Body of pancreas (tissue), 4 donors: ENCODE results near the gene TPM2. TPM values are rescaled to one million over a fixed set of nuclear protein-coding genes. Genes with fewer than 3 reads are reported as not detected.

Experiments
- ATAC-seq: fragments of 150-250 bp; one replicate; pipeline ENCODE4 v1.9.1; 2016
- DNase-seq, 4 donors: peaks; one replicate each; pipeline ENCODE4 v3.0.0-alpha.2; 2019
- H3K27ac ChIP-seq, 4 donors: fragments of 200-600 bp; sonication (generic); 1 replicate in 3 of 4; 2 replicates in 1 of 4; pipeline versions ENCODE4 v1.5.1 to v1.6.1; 2016 to 2019; ENCODE audit warnings: mild to moderate bottlenecking in 1 of 4, mixed read lengths in 1 of 4, moderate library complexity in 1 of 4
- H3K27me3 ChIP-seq, 2 donors: fragments of 200-600 bp; sonication (generic); one replicate each; pipeline ENCODE4 v1.6.0; 2016; ENCODE audit warnings: mild to moderate bottlenecking in 1 of 2
- H3K36me3 ChIP-seq, 2 donors: fragments of 200-600 bp; sonication (generic); replicated peaks in 1 of 2; 2 replicates each; pipeline ENCODE4 v1.5.1; 2016; ENCODE audit warnings: low read depth in 2 of 2; ENCODE audit not compliant: insufficient read depth in 1 of 2
- H3K4me1 ChIP-seq: fragments of 200-600 bp; sonication (generic); one replicate; pipeline ENCODE4 v1.6.0; 2016
- H3K4me3 ChIP-seq, 2 donors: fragments of 200-600 bp; sonication (generic); 1 replicate in 1 of 2; 2 replicates in 1 of 2; pipeline ENCODE4 v1.5.1; 2016 to 2019
- H3K9me3 ChIP-seq, 3 donors: fragments of 200-600 bp; sonication (generic); 1 replicate in 2 of 3; 2 replicates in 1 of 3; pipeline ENCODE4 v1.5.1; 2016
- CTCF ChIP-seq, 7 experiments: fragments of 450-650 bp in 4 of 7; fragments of 200-600 bp in 3 of 7; sonication (generic) in 3 of 7; IDR thresholded peaks; one replicate each; pipeline ENCODE4 v1.5.1; 2016 to 2019; ENCODE audit warnings: antibody characterized with exemption in 7 of 7
- POLR2A ChIP-seq, 3 donors: fragments of 450-650 bp; IDR thresholded peaks; one replicate each; pipeline ENCODE4 v1.6.1; 2016; ENCODE audit warnings: antibody characterized with exemption in 3 of 3, mild to moderate bottlenecking in 2 of 3
- WGBS, 2 donors: methylation state at CpG; one replicate each; pipeline ENCODE4 v1.1.5; 2017; 5-methylcytosine and 5-hydroxymethylcytosine counted together
- intact Hi-C: fragments of 100-400 bp; cut with DNase I; formaldehyde crosslinking; loops from one replicate; pipeline ENCODE4 v1.15.1; 2023
- total RNA-seq, 2 donors: library from RNA; depleted of rRNA; stranded (reverse); fragments of >200 nt; gene quantifications; one replicate each; pipeline ENCODE4 v1.1.0, GENCODE V29; 2016

The TPM2 gene
- total RNA-seq, 2 donors from 2014 or later = 75.8 to 132 TPM

DNA sequence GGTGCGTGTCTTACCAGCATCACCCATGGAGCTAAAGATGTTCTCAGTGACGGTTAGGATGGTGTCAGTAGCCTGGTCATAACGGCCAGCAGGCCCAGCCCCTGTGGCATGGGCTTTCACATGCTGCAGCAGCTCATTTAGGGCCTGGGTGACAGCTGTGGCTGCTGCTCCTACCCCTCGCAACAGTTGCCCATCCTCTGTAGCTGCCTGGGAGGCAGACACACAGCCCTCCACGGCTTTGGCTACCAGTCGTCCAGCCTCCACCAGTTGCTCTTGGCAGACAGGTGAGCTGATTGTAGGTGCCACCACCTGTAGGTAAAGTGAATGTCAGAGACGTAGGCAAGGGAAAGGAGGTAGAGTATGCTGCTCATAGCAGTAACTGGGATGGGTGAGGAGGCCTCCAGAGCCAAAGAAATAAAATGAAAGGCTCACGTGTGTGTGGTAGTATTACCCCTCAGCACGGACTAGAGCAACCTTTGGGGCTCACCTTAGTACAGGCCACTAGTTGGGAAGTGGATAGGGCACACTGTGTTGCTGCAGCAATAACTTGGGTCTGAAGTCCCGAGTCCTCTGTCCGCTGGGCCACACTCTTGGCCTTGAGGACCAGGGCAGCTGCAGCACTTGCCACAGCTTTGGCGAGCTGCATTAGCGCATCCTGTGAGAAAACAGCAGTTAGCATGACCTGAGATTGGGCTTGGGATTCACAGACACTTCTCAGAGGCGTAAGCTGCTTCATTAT lies 27.6 kb upstream of the TPM2 start:
- no peak for ATAC-seq
- TF ChIP-seq POLR2A (IDR thresholded peaks at IDR 0.05) (no peak), CTCF (IDR thresholded peaks at IDR 0.05) (no peak)
- no peak for DNase-seq
- no peaks in the 10 kb centered on the region for H3K27me3 ChIP-seq
- no peaks in the 10 kb centered on the region for H3K4me1 ChIP-seq
- intact Hi-C loops = no loop called here
- WGBS, 2 donors = 84 to 92% methylated on average over 10 to 14 of the region's 14 CpGs
- H3K9me3 ChIP-seq = no peaks in the 10 kb centered on the region
- no peak overlapping the region for H3K4me3 ChIP-seq
- no peak overlapping the region for H3K27ac ChIP-seq
- peaks cover 15 to 86% of the 10 kb centered on the region in 2 donors for H3K36me3 ChIP-seq

DNA sequence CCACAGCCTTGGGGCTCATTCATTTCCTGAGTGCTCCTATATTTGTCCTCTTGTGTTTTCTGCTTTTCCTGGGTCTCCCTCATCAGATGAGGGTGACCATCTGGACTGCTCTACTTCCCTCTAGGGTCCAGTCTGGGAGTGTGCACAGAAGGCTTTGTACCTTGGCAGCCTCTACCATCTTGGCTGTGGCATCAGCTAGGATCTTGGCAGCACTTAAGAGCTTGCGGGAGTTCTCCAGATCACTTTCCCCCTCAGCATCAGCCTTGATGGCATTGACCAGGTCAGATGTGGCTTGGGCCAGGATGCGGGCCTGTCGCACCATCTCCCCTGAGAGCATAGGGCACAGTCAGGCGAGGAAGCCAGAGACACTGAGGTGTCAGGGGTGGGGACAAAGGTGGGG lies 26.5 kb upstream of the TPM2 start:
- Histone ChIP-seq H3K27ac (no peak overlapping the region), H3K9me3 (no peaks in the 10 kb centered on the region), H3K36me3 (peaks cover 23 to 85% of the 10 kb centered on the region in 2 donors), H3K4me3 (no peak overlapping the region), H3K4me1 (no peaks in the 10 kb centered on the region), H3K27me3 (no peaks in the 10 kb centered on the region)
- WGBS, 2 donors = 84 to 88% methylated on average over 4 of the region's 4 CpGs
- DNase-seq (no peak), ATAC-seq (no peak)
- intact Hi-C loops = no loop called here
- TF ChIP-seq POLR2A (IDR thresholded peaks at IDR 0.05) (no peak), CTCF (IDR thresholded peaks at IDR 0.05) (peak in 2 of 7 experiments; percentile 9 to 13)

DNA sequence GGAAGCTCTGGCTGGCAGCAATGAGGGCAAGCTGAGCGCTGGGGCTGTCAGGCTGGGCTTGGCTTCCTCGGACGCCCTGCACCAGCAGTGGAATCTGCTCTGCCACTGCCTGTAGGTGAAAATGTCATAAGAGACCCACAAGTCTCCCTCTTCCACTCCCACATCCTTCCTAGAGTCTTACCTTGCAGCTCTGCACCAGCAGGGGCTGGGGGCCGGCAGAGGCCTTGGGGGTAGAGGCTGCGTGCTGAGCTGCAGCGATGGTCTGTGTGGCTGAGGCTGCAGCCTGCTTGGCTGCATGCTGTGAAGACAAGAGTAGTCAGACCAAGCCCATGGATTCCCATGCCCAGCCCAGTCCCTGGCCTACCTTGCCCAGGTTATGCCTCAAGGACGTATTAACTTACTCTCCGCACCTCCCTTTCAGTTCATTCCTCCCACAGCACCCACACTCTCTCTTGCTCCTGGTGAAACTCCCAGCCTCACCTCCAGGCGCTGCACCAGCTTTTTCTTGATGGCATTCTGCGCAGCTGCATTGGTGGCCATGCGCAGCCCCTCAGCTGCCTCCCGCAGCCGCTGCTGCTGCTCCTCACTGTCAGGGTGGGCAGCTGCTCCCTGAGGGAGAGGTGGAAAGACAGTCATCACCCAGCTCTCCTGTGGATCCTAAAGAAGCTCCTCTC lies 25.0 kb upstream of the TPM2 start:
- Histone ChIP-seq H3K27me3 (no peaks in the 10 kb centered on the region), H3K4me3 (no peak overlapping the region), H3K9me3 (no peaks in the 10 kb centered on the region), H3K27ac (no peak overlapping the region), H3K4me1 (no peaks in the 10 kb centered on the region), H3K36me3 (peaks cover 18 to 77% of the 10 kb centered on the region in 2 donors)
- no peak for ATAC-seq
- 95 to 96% methylated on average over 13 of the region's 13 CpGs for WGBS, 2 donors
- DNase-seq = no peak
- intact Hi-C loops = no loop called here
- TF ChIP-seq POLR2A (IDR thresholded peaks at IDR 0.05) (no peak), CTCF (IDR thresholded peaks at IDR 0.05) (no peak)

DNA sequence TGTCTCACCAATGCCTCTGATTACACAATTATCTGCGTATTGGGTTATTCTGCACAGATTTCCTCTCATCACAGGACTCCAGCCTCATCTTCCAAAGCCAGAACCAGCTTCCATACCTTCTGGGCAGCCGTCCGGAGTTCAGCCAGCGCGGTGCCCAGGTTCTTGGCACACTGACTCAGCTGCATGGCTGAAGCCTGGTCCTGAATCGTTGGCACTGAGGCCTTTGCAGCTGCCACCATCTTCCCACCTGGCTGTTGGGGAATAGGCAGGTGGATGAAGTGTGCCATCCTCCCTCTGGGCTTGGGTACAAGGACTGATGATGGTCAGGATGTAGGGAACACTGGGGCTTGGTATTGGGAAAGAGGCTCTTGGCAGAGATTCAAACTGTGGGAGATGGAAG lies 24.4 kb upstream of the TPM2 start:
- intact Hi-C loops = no loop called here
- no peaks in the 10 kb centered on the region for H3K4me1 ChIP-seq
- no peak overlapping the region for H3K27ac ChIP-seq

More for the DNA sequence above, 24.4 kb upstream of the TPM2 start:
- Histone ChIP-seq H3K36me3 (peaks cover 18 to 74% of the 10 kb centered on the region in 2 donors), H3K27me3 (no peaks in the 10 kb centered on the region), H3K9me3 (no peaks in the 10 kb centered on the region), H3K4me3 (no peak overlapping the region)
- 87 to 93% methylated on average over 6 of the region's 6 CpGs for WGBS, 2 donors
- TF ChIP-seq POLR2A (IDR thresholded peaks at IDR 0.05) (no peak), CTCF (IDR thresholded peaks at IDR 0.05) (no peak)
- ATAC-seq (no peak), DNase-seq (no peak)
